Thoracic aorta (tissue), 2 donors: Measurements from ENCODE around the gene FAM83D. TPM values are rescaled to one million over a fixed set of nuclear protein-coding genes. Genes with fewer than 3 reads are reported as not detected.

ENCODE experiments used
- ATAC-seq: fragments of 150-250 bp; one replicate; pipeline ENCODE4 v1.8.0; 2017; ENCODE audit warnings: low read depth; ENCODE audit not compliant: insufficient number of reproducible peaks, low FRiP score
- DNase-seq: peaks from one replicate; pipeline ENCODE4 v3.0.0-alpha.2; 2020; ENCODE audit warnings: low spot score
- H3K27ac ChIP-seq, 2 donors: fragments of 200-600 bp; sonication (generic); 1 replicate in 1 of 2; 2 replicates in 1 of 2; pipeline ENCODE4 v1.5.1; 2016; ENCODE audit warnings: mild to moderate bottlenecking in 2 of 2, moderate library complexity in 2 of 2
- H3K27me3 ChIP-seq: fragments of 200-600 bp; sonication (generic); replicated peaks from 2 replicates; pipeline ENCODE4 v1.6.0; 2016; ENCODE audit warnings: mild to moderate bottlenecking; ENCODE audit not compliant: insufficient read depth
- H3K36me3 ChIP-seq: fragments of 200-600 bp; sonication (generic); one replicate; pipeline ENCODE4 v1.5.1; 2016
- H3K4me1 ChIP-seq, 2 donors: fragments of 200-600 bp; sonication (generic); 1 replicate in 1 of 2; 2 replicates in 1 of 2; pipeline versions ENCODE4 v1.5.1 to v1.6.0; 2016; ENCODE audit warnings: low read depth in 2 of 2, mild to moderate bottlenecking in 1 of 2; ENCODE audit not compliant: control insufficient read depth in 1 of 2
- H3K4me3 ChIP-seq: fragments of 200-600 bp; sonication (generic); 2 replicates; pipeline ENCODE4 v1.5.1; 2016; ENCODE audit warnings: mild to moderate bottlenecking
- H3K9me3 ChIP-seq: fragments of 200-600 bp; sonication (generic); 2 replicates; pipeline ENCODE4 v1.5.1; 2016
- CTCF ChIP-seq: fragments of 200-600 bp; sonication (generic); IDR thresholded peaks from one replicate; pipeline ENCODE4 v1.5.1; 2019; ENCODE audit warnings: antibody characterized with exemption
- total RNA-seq, 2 donors: library from RNA; depleted of rRNA; stranded (reverse); fragments of >200 nt; gene quantifications; one replicate each; pipeline versions ENCODE4 v1.1.0 to v1.2.3, GENCODE V29; 2016

Gene FAM83D
- total RNA-seq, 2 donors from 2014 or later = 5.7 to 6.6 TPM

- peaks cover 9% of the 10 kb centered on the region in 2 donors for H3K4me1 ChIP-seq
- H3K4me3 ChIP-seq = no peak overlapping the region
- H3K9me3 ChIP-seq = no peaks in the 10 kb centered on the region
- no peak for ATAC-seq
- H3K27me3 ChIP-seq = no peaks in the 10 kb centered on the region
- H3K27ac ChIP-seq = no peak overlapping the region
- no peak for TF ChIP-seq CTCF
- H3K36me3 ChIP-seq = peaks cover 5% of the 10 kb centered on the region
- no peak for DNase-seq
Measured at GRCh38 chr20:38975539-38976120, 49.4 kb downstream of the FAM83D start.

- no peaks in the 10 kb centered on the region for H3K36me3 ChIP-seq
- no peak for DNase-seq
- TF ChIP-seq CTCF = no peak
- ATAC-seq = no peak
- peaks cover 9% of the 10 kb centered on the region in 2 donors for H3K4me1 ChIP-seq
- H3K4me3 ChIP-seq = no peak overlapping the region
- no peaks in the 10 kb centered on the region for H3K9me3 ChIP-seq
- no peaks in the 10 kb centered on the region for H3K27me3 ChIP-seq
- no peak overlapping the region for H3K27ac ChIP-seq
Measured at GRCh38 chr20:38979434-38979833, 53.2 kb downstream of the FAM83D start.

GRCh38 chr20:38979842-38980241 is 53.6 kb downstream of the FAM83D start:
- peaks cover 13% of the 10 kb centered on the region in 2 donors for H3K4me1 ChIP-seq
- ATAC-seq (no peak), DNase-seq (no peak)
- H3K36me3 ChIP-seq = no peaks in the 10 kb centered on the region
- no peak for TF ChIP-seq CTCF
- no peaks in the 10 kb centered on the region for H3K9me3 ChIP-seq
- H3K4me3 ChIP-seq = no peak overlapping the region
- H3K27ac ChIP-seq = no peak overlapping the region
- H3K27me3 ChIP-seq = no peaks in the 10 kb centered on the region

GRCh38 chr20:38982291-38982690 is 56.1 kb downstream of the FAM83D start:
- ATAC-seq = no peak
- no peak for TF ChIP-seq CTCF
- Histone ChIP-seq H3K27ac (no peak overlapping the region), H3K4me3 (no peak overlapping the region), H3K36me3 (no peaks in the 10 kb centered on the region), H3K9me3 (no peaks in the 10 kb centered on the region), H3K4me1 (peaks cover 26 to 35% of the 10 kb centered on the region in 2 donors), H3K27me3 (no peaks in the 10 kb centered on the region)
- no peak for DNase-seq

GRCh38 chr20:38985060-38985459 is 58.8 kb downstream of the FAM83D start:
- no peak for TF ChIP-seq CTCF
- H3K27ac ChIP-seq = peak overlapping the region; percentile 74 to 79
- ATAC-seq (no peak), DNase-seq (no peak)
- no peaks in the 10 kb centered on the region for H3K27me3 ChIP-seq
- H3K36me3 ChIP-seq = peaks cover 5% of the 10 kb centered on the region
- no peaks in the 10 kb centered on the region for H3K9me3 ChIP-seq
- peaks cover 19 to 29% of the 10 kb centered on the region in 2 donors for H3K4me1 ChIP-seq
- no peak overlapping the region for H3K4me3 ChIP-seq
